NCI-H1436 (cell line): ENCODE measurements around the gene DPH2.

ENCODE experiments used
- DNase-seq: peaks from one replicate; lab custom pipeline; 2025; lab: John Stamatoyannopoulos, UW

Gene DPH2, protein sequence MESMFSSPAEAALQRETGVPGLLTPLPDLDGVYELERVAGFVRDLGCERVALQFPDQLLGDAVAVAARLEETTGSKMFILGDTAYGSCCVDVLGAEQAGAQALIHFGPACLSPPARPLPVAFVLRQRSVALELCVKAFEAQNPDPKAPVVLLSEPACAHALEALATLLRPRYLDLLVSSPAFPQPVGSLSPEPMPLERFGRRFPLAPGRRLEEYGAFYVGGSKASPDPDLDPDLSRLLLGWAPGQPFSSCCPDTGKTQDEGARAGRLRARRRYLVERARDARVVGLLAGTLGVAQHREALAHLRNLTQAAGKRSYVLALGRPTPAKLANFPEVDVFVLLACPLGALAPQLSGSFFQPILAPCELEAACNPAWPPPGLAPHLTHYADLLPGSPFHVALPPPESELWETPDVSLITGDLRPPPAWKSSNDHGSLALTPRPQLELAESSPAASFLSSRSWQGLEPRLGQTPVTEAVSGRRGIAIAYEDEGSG

DNA sequence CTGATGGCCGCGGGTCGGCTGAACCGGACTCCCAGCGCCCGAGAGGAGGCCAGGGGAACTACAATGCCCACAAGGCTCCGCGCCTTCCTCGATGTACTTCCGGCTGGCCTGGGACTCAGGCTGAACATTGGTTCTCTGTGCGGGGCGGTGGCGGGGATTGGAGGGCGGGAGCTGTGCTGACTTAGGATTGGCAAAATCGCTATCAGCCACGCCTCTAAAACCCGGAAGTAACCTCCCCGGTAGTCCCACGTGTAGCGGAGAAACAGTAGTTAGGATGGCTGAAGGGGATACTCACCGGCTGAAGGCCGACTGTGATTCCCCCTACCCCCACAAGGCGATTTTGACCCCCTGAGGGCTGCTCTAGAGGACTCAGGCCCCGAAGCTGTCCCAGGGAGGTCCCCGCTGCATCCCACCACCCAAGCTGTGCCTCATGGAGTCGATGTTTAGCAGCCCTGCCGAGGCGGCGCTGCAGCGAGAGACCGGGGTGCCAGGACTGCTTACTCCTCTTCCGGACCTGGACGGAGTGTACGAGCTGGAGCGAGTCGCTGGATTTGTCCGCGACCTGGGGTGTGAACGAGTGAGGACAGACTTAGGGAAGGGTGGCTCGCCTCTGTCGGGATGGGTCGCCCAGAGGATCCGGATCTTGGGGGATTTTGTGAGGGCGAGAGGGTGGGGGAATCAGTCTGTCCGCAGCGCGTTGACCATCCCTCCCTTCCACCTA, at the start of gene DPH2:
TSS of gene DPH2 (plus strand) at position 265 of the 721 bp plus-strand sequence. CDS start at position 431, 166 bp downstream.
- peak; percentile 94 for DNase-seq

DNA sequence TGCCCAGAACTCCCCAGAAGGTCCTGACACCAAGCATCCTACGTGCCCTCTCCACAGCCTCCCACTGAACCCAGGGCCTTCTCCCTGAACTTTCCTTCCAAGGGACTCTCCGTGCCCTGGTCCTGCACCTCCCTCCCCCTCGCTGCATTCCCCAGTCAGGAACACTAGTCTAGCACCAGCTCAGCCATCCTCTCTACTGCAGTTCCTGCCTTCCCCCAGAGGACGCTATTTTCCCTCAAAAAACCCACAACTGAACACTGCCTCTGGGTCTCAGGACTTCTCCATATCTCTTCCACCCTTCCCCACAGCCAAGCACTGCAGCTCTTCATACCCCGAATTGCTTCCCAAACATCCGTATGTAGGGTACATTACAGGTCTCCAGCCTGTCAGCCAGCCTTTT, 48.8 kb upstream of the DPH2 start:
- no peak for DNase-seq

DNA sequence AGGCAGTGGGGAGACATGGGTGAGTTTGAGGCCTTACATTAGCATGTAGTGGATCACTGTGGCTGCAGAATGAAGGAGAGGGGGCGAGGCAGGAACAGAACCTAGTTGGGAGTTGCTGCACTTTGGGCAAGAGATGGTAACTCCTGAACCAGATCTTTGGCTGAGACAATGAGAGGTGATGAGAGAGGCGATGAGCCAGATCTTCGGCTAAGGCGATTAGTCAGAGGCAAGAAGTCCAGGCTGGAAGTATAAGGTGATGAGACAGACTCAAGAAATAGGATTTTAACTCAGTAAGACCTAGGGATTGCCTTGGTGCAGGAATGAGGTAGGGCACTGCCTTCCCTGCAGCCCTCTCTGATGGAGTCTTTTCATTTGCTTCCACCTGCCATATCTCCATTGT, 45.3 kb upstream of the DPH2 start:
- DNase-seq: no peak

DNA sequence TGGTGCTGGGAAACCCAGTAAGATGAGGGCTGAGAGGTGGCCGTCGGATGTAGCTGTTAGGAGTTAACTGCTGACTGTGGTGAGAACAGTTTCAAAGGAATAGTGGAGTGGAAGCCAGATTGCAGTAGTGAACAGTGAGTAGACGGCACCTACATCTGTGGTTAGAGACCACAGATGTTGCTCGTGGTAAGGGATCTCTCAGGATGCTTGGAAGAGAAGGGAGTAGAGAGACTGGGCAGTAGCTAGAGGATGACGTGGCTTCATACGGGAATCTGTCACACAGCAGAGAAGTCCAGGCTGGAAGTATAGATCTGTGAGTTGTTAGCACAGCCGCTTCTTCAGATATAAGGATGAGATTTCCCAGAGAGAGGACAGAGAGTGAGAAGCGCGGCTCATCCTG, 44.0 kb upstream of the DPH2 start:
- no peak for DNase-seq

DNA sequence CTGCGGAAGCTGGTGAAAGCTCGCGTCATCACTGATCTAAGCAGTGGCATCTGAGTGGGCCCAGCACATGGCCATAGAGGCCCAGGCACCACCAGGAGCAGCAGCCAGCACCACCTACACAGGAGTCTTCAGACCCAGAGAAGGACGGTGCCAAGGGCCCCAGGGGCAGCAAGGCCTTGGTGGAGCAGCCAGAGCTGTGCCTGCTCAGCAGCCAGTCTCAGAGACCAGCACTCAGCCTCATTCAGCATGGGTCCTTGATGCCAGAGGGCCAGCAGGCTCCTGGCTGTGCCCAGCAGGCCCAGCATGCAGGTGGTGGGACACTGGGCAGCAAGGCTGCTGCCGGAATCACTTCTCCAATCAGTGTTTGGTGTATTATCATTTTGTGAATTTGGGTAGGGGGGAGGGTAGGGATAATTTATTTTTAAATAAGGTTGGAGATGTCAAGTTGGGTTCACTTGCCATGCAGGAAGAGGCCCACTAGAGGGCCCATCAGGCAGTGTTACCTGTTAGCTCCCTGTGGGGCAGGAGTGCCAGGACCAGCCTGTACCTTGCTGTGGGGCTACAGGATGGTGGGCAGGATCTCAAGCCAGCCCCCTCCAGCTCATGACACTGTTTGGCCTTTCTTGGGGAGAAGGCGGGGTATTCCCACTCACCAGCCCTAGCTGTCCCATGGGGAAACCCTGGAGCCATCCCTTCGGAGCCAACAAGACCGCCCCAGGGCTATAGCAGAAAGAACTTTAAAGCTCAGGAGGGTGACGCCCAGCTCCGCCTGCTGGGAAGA, 39.5 kb upstream of the DPH2 start:
- no peak for DNase-seq

DNA sequence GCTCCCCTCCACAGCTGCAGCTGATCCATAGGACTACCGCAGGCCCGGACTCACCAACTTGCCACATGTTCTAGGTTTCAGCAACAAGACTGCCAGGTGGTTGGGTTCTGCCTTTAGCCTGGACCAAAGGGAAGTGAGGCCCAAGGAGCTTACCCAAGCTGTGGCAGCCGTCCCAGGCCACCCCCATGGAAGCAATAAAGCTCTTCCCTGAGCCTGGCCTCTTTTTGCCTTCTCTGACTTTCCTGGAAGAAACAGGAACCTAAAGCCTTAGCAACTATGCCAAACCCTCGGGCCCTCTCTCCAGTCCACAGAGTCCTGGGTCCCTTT, 38.9 kb upstream of the DPH2 start:
- DNase-seq: no peak

DNA sequence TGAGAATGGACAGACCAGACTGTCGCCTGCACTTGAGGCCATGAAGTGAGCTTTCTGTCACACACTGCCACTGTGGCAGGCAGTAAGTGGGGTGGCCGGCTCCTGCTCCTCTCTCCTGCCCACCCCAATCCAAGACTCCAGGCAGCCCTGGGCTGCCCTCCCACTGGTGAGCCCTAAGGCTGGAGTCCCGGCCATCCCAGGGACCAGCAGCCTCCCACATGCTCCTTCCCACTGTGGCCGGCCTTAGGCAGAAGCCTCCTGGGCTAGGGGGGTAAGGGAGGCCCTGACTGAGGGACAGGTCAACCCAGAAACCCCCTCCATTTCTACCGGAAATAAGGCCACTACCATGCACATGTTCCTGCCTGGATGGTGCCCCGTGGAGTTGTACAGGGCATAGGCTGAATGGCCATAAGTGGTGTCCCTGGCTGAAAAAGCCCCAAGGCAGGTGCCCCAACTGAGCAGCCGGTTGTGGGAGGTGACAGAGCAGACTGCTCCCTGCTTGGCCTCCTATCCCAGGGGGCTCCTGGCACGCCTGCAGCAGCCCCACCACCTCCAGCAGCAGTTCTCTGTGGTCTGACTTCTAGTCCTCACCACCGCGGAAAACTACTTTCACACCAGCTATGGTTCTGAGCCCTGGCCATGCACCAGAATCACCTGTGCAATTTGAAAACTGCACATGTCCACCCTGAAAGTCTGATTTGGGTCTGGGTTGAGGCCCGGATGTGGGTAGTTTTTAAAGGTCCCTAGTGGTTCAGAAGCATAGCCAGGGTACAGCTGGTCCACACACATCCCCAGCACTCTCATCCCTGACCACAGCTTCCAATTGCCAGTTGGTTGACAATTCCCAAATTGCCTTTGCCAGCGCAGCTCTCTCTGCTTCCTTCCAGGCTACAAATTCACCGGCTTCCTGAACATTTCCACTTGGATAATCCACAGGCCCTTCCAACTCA, 37.8 kb upstream of the DPH2 start:
- no peak for DNase-seq

DNA sequence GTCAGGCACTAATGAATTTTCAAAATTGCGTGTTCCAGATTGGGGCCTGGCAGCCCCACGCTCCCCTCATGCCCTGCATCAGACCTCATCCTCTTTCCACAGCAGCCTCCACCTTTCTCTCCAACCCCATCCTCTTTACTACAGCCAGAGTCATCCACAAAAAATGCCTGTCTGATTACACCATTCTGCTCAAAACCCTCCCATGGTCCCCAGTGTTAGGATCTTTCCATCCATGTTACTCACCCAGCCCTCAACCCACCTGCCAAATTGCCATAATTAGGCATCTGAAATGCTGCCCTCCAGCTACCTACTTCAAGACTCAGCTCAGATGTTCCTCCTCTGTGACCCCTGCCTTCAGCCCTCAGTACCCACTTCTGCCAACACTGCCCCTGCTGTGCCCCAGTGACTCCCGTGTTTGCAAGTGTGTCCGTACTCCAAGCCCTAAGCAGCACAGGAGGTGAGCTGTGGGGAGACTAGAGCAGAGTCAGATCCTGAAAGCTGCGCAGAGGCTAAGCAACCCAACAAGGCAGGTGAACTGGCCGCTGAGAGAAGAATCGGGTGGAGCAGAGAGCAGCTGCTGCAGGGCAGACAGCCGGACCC, 36.9 kb upstream of the DPH2 start:
- peak; percentile 33 for DNase-seq

DNA sequence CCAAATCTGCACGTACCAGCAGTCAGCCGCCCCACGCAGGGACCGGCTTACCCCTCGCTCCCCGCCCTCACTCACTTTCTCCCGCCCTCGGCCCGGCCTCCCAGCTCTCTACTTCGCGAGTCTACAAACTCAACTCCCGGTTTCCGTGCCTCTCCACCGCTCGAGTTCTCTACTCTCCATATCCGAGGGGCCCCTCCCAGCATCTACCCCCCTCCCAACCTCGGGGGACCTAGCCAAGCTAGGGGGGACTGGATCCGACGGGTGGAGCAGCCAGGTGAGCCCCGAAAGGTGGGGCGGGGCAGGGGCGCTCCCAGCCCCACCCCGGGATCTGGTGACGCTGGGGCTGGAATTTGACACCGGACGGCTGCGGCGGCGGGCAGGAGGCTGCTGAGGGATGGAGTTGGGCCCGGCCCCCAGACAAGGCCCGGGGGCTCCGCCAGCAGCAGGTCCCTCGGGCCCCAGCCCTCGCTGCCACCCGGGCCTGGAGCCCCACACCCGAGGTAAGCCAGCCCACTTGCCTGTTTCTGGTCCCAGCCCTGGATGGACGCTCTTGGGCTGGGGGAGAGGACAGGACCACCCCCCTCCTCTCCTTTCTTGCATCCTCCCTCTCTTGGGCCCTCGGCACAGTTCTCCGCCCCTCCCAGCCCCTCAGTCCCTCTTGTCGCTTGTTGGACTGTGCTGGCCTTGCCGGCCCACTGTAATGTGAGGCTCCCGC, 36.3 kb upstream of the DPH2 start, which contains the start of gene ARTN:
TSS of gene ARTN (plus strand) at position 416 of the 715 bp plus-strand sequence. CDS start 1,856 bp downstream, outside the sequence.
- DNase-seq: peak; percentile 51

DNA sequence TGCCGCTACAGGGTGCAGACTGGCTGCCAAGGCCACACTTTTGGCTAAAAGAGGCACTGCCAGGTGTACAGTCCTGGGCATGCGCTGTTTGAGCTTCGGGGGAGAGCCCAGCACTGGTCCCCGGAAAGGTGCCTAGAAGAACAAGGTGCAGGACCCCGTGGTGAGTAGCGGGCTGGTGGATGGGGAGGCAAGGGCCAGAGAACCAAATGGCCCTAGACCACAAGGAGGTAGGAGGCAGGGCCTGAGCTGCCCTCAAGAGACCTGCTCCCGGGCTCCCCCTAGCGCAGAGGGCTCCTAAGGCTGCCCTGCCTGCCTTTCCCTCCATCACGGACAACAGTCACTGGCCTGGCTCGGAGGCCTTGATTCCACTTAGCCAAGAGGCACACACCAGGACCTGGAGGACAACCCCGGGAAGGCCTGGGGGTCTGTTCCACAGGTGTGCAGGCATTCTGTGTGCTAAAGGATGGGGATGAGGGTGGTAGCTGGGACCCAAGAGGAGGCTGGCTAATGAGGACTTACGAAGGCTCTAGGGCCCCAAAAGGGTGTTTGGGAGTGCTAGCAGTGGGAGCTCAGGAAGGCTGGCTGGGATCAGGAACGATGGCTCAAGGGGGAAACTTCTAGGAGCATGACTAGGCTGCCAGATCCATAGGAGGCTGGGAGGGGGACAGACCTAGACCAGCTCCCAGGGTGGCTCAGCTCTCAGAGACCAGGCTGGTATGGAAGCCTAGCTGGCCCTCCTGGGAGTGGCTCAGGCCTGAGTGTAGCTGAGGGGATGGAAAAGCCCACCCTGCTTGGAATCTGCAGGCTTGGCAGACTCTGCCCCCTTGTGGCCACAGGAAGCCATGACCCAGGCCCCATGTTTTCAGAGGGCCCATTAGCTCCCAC, 35.5 kb upstream of the DPH2 start:
- peak; percentile 70 for DNase-seq

DNA sequence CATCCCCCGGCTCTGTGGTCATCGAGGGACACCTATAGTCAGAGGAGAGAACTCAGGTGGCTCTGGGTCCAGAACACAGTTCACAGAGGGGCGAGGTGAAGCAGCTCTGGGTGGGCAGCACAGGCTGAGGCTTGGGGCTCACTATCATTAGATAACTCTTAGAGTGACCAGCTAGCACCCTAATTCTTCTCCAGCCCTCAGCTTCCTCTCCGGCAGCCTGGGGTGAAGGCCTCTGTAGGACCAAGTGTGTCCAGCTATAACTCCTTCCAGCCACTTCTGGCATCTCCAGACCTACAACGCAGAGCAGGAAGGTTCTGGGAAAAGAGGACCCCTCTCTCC, 34.9 kb upstream of the DPH2 start:
- no peak for DNase-seq

DNA sequence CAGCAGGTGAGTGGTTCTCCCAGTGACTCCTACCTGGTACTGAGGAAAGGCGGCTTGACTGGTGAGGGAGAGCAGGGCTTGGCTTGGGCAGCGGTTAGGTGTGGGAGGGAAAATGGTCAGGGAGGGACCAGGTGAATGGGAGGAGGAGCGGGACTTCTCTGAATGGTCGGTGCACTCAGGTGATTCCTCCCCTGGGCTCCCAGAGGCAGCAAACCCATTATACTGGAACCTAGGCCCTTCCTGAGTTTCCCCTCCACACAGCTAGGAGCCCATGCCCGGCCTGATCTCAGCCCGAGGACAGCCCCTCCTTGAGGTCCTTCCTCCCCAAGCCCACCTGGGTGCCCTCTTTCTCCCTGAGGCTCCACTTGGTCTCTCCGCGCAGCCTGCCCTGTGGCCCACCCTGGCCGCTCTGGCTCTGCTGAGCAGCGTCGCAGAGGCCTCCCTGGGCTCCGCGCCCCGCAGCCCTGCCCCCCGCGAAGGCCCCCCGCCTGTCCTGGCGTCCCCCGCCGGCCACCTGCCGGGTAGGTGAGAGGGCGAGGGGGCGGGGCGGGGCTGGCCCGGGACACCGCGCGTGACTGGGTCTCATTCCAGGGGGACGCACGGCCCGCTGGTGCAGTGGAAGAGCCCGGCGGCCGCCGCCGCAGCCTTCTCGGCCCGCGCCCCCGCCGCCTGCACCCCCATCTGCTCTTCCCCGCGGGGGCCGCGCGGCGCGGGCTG, 33.9 kb upstream of the DPH2 start:
- no peak for DNase-seq

DNA sequence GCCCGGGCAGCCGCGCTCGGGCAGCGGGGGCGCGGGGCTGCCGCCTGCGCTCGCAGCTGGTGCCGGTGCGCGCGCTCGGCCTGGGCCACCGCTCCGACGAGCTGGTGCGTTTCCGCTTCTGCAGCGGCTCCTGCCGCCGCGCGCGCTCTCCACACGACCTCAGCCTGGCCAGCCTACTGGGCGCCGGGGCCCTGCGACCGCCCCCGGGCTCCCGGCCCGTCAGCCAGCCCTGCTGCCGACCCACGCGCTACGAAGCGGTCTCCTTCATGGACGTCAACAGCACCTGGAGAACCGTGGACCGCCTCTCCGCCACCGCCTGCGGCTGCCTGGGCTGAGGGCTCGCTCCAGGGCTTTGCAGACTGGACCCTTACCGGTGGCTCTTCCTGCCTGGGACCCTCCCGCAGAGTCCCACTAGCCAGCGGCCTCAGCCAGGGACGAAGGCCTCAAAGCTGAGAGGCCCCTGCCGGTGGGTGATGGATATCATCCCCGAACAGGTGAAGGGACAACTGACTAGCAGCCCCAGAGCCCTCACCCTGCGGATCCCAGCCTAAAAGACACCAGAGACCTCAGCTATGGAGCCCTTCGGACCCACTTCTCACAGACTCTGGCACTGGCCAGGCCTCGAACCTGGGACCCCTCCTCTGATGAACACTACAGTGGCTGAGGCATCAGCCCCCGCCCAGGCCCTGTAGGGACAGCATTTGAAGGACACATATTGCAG, 33.2 kb upstream of the DPH2 start:
- no peak for DNase-seq

DNA sequence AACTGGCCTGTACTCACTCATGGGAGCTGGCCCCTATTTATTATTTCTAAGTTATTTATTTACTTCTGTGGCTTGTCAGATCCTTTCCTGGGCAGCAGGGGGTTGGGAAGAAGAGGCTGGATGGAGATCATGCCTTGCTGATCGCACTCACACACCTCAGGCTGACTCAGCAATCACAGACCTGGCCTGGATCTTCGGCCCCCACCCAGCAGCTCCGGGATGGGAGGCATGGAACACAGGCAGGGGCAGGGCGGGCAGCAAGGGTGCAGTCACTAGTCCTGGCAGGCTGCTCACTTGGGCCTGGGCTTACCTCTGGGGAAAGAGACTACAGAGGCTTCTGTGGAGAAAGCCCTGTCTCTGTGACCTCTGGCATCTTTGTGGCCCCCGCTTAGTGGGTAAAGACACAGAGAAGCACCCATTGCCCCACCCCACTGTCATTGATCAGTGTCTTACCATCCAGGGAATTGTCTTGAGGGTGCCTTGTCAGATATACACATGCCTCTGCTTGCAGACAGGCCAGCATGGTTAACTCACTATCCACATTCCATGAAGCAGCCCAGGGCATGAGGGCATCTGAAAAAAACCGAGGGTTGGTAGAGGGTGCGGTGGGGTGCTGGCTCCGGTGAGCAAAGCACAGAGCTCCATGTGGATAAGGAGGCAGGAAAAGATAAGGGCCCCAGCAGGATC, 32.5 kb upstream of the DPH2 start:
- no peak for DNase-seq

DNA sequence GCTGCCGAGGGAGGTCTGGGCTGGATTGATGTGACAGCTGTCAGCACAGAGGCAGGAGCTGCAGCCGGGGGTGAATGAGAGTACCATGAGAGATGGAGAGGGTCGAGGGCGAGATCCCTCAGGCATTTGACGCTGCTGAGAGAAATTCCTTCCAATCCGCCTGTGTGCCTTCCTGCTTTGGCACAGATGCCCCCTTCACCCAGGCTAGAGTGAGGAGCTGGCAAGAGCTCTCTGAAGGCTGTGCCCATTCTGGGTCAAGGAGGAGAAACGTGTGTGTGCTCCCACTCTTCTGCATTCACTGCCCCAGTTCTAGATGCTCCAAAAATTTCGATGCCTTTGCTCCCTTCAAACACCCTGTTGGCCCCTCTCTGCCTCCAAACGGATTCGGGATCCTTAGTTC, 31.4 kb upstream of the DPH2 start:
- DNase-seq: no peak

DNA sequence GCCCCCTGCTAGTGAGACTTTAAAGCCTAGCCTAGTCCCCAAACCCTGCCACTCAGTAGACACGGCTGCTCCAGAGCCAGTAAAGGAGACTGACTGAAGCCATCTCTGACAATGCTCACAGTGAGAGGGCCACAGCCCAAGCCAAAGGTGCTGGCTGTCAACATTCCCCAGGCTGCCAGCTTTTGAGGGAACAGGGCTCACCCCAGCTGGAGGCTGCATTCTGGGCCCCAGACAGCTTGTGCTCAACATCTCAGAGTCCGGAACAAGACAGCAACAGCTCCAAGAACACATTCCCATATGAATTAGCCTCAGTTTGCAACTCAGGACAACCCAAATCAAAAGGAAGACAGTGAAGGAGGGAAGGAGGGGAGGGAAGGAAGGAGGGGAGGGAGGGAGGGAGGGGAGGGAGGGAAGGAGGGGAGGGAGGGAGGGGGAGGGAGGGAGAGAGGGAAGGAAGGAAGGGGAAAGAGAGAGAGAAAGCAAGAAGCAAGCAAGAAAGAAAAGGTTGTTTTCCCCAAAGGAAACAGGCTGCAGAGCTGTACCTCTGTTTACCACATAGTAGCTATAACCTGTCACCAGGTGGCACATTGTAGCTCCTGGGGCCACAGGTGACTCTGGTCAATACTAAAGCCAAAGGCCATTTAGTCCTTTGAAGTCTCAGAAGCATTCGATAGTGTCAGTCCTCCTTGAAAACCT, 30.8 kb upstream of the DPH2 start:
- no peak for DNase-seq

DNA sequence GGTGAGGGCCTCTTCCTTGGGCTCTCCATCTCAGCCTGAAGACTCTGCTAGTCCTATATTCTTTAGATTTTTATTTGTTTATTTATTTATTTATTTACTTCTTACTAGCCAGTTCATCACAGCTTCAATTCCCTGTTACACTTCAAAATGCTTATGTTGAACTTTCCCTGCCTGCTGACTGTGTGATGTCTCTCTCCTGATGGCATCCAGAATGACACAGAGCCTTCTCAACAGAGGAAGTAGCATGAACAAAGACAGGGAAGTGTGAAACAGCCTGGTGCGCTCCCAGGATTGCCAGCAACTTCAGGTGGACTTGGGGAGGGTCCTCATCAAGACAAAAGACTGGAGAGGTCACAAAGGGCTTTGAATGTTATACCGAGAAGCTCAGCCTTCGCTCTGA, 27.4 kb upstream of the DPH2 start:
- no peak for DNase-seq
